Measurements from ENCODE around the gene FOXJ2. TPM values are rescaled to one million over a fixed set of nuclear protein-coding genes. Genes with fewer than 3 reads are reported as not detected.
"Not testable (repeated sequence)": the region's sequence is repeated elsewhere in the genome, so short reads cannot be mapped to it uniquely, and the experiment has no call there.

FOXJ2 gene
- total RNA-seq, 8 experiments from 2014 or later, result 4.5 to 12.8 (median 7.9) TPM

- 58 to 100% (median 84%) methylated on average over 3 to 4 of the region's 4 CpGs; no CpG with 5 or more reads in 2 of the 10 experiments for WGBS, 10 experiments
- H3K4me1 ChIP-seq (replicated peaks in 1 of 2); in situ Hi-C loops (cut with MboI; ENCODE audit: low pct_unique_long_range_greater_than_20kb in 2 of 9, low sequenced_read_pairs in 9 of 9, unreplicated experiment in 9 of 9); H3K4me3 ChIP-seq; ATAC-seq (replicated peaks in 6 of 8); H3K27ac ChIP-seq: not testable (repeated sequence)
Measured at GRCh38 chr12:8004897-8005296, 27.6 kb upstream of the FOXJ2 start.

- in situ Hi-C loops (cut with MboI; ENCODE audit: low pct_unique_long_range_greater_than_20kb in 2 of 9, low sequenced_read_pairs in 9 of 9, unreplicated experiment in 9 of 9), result no loop called here
- H3K4me3 ChIP-seq, result no peak overlapping the region
- no peaks in the 10 kb centered on the region for H3K4me1 ChIP-seq (replicated peaks in 1 of 2)
- H3K27ac ChIP-seq, result no peak overlapping the region
- no peak for ATAC-seq (replicated peaks in 6 of 8)
- 89 to 100% (median 94%) methylated on average over 2 to 7 of the region's 7 CpGs; no CpG with 5 or more reads in 4 of the 10 experiments for WGBS, 10 experiments
Measured at GRCh38 chr12:8011331-8011730, 21.2 kb upstream of the FOXJ2 start.

GRCh38 chr12:8012651-8013309 is 19.7 kb upstream of the FOXJ2 start:
- Histone ChIP-seq H3K4me1 (replicated peaks in 1 of 2) (no peaks in the 10 kb centered on the region), H3K4me3 (no peak overlapping the region), H3K27ac (no peak overlapping the region)
- no peak for ATAC-seq (replicated peaks in 6 of 8)
- in situ Hi-C loops (cut with MboI; ENCODE audit: low pct_unique_long_range_greater_than_20kb in 2 of 9, low sequenced_read_pairs in 9 of 9, unreplicated experiment in 9 of 9), result no loop called here
- 50 to 100% (median 83%) methylated on average over 2 to 7 of the region's 7 CpGs for WGBS, 10 experiments

- Histone ChIP-seq H3K27ac (no peak overlapping the region), H3K4me3 (no peak overlapping the region), H3K4me1 (replicated peaks in 1 of 2) (no peaks in the 10 kb centered on the region)
- WGBS, 10 experiments, result 10 to 93% (median 46%) methylated on average over 1 to 14 of the region's 18 CpGs; no CpG with 5 or more reads in 2 of the 10 experiments
- ATAC-seq (replicated peaks in 6 of 8), result no peak
- in situ Hi-C loops (cut with MboI; ENCODE audit: low pct_unique_long_range_greater_than_20kb in 2 of 9, low sequenced_read_pairs in 9 of 9, unreplicated experiment in 9 of 9), result no loop called here
Measured at GRCh38 chr12:8014836-8015235, 17.7 kb upstream of the FOXJ2 start.

- H3K27ac ChIP-seq; in situ Hi-C loops (cut with MboI; ENCODE audit: low pct_unique_long_range_greater_than_20kb in 2 of 9, low sequenced_read_pairs in 9 of 9, unreplicated experiment in 9 of 9); ATAC-seq (replicated peaks in 6 of 8); H3K4me1 ChIP-seq (replicated peaks in 1 of 2): not testable (repeated sequence)
- 20 to 67% (median 52%) methylated on average over 1 to 16 of the region's 16 CpGs; no CpG with 5 or more reads in 2 of the 10 experiments for WGBS, 10 experiments
- H3K4me3 ChIP-seq, result peak overlapping the region; percentile 16 to 31 (median 23)
Measured at GRCh38 chr12:8018213-8018612, 14.3 kb upstream of the FOXJ2 start.

- H3K4me1 ChIP-seq (replicated peaks in 1 of 2), result no peaks in the 10 kb centered on the region
- WGBS, 10 experiments, result 2 to 18% (median 7%) methylated on average over 3 to 27 of the region's 58 CpGs; no CpG with 5 or more reads in 3 of the 10 experiments
- H3K4me3 ChIP-seq, result peak overlapping the region; percentile 16 to 31 (median 23)
- no peak overlapping the region for H3K27ac ChIP-seq
- in situ Hi-C loops (cut with MboI; ENCODE audit: low pct_unique_long_range_greater_than_20kb in 2 of 9, low sequenced_read_pairs in 9 of 9, unreplicated experiment in 9 of 9), result no loop called here
- peak; percentile 35 to 82 (median 70) for ATAC-seq (replicated peaks in 6 of 8)
Measured at GRCh38 chr12:8018666-8019581, 13.6 kb upstream of the FOXJ2 start.

- Histone ChIP-seq H3K4me3 (peak overlapping the region; percentile 51 to 89 (median 82)), H3K4me1 (replicated peaks in 1 of 2) (peaks cover 2 to 3% of the 10 kb centered on the region in 2 donors), H3K27ac (peak overlapping the region; percentile 83 to 89)
- peak; percentile 95 to 98 (median 96) for ATAC-seq (replicated peaks in 6 of 8)
- 0 to 47% (median 0%) methylated on average over 1 to 15 of the region's 27 CpGs for WGBS, 10 experiments
- in situ Hi-C loops (cut with MboI; ENCODE audit: low pct_unique_long_range_greater_than_20kb in 2 of 9, low sequenced_read_pairs in 9 of 9, unreplicated experiment in 9 of 9), result no loop called here
Measured at GRCh38 chr12:8026291-8026900, 6.1 kb upstream of the FOXJ2 start.

- peak overlapping the region in 2 of 5 donors; percentile 51 to 82 for H3K4me3 ChIP-seq
- 13 to 100% (median 86%) methylated on average over 1 to 5 of the region's 5 CpGs; no CpG with 5 or more reads in 2 of the 10 experiments for WGBS, 10 experiments
- no peak overlapping the region for H3K27ac ChIP-seq
- no peak for ATAC-seq (replicated peaks in 6 of 8)
- peaks cover 2 to 3% of the 10 kb centered on the region in 2 donors for H3K4me1 ChIP-seq (replicated peaks in 1 of 2)
- in situ Hi-C loops (cut with MboI; ENCODE audit: low pct_unique_long_range_greater_than_20kb in 2 of 9, low sequenced_read_pairs in 9 of 9, unreplicated experiment in 9 of 9), result no loop called here
Measured at GRCh38 chr12:8027856-8028255, 4.7 kb upstream of the FOXJ2 start.

GRCh38 chr12:8028267-8028666 is 4.2 kb upstream of the FOXJ2 start:
- H3K27ac ChIP-seq, result no peak overlapping the region

GRCh38 chr12:8030189-8030588 is 2.3 kb upstream of the FOXJ2 start:
- no peak overlapping the region for H3K4me3 ChIP-seq
- 0 to 93% (median 74%) methylated on average over 1 to 3 of the region's 3 CpGs for WGBS, 10 experiments
- in situ Hi-C loops (cut with MboI; ENCODE audit: low pct_unique_long_range_greater_than_20kb in 2 of 9, low sequenced_read_pairs in 9 of 9, unreplicated experiment in 9 of 9), result no loop called here
- H3K4me1 ChIP-seq (replicated peaks in 1 of 2), result peaks cover 19 to 20% of the 10 kb centered on the region in 2 donors
- H3K27ac ChIP-seq, result no peak overlapping the region
- ATAC-seq (replicated peaks in 6 of 8), result no peak

More at GRCh38 chr12:8028267-8028666, 4.2 kb upstream of the FOXJ2 start:
- in situ Hi-C loops (cut with MboI; ENCODE audit: low pct_unique_long_range_greater_than_20kb in 2 of 9, low sequenced_read_pairs in 9 of 9, unreplicated experiment in 9 of 9), result no loop called here
- Histone ChIP-seq H3K4me3 (no peak overlapping the region), H3K4me1 (replicated peaks in 1 of 2) (peaks cover 3% of the 10 kb centered on the region in 2 donors)
- no peak for ATAC-seq (replicated peaks in 6 of 8)
- WGBS, 10 experiments, result 94 to 100% (median 97%) methylated on average over 4 to 15 of the region's 15 CpGs; no CpG with 5 or more reads in 1 of the 10 experiments

GRCh38 chr12:8031017-8031416 is 1.5 kb upstream of the FOXJ2 start:
- H3K4me3 ChIP-seq; ATAC-seq (replicated peaks in 6 of 8); in situ Hi-C loops (cut with MboI; ENCODE audit: low pct_unique_long_range_greater_than_20kb in 2 of 9, low sequenced_read_pairs in 9 of 9, unreplicated experiment in 9 of 9); H3K27ac ChIP-seq: not testable (repeated sequence)
- H3K4me1 ChIP-seq (replicated peaks in 1 of 2), result peaks cover 20 to 22% of the 10 kb centered on the region in 2 donors
- 93 to 100% (median 96%) methylated on average over 2 to 23 of the region's 23 CpGs; no CpG with 5 or more reads in 4 of the 10 experiments for WGBS, 10 experiments

GRCh38 chr12:8031872-8032241 is 659 bp upstream of the FOXJ2 start:
- Histone ChIP-seq H3K27ac (no peak overlapping the region), H3K4me1 (replicated peaks in 1 of 2) (peaks cover 20 to 22% of the 10 kb centered on the region in 2 donors), H3K4me3 (peak overlapping the region; percentile 60 to 87 (median 79))
- in situ Hi-C loops (cut with MboI; ENCODE audit: low pct_unique_long_range_greater_than_20kb in 2 of 9, low sequenced_read_pairs in 9 of 9, unreplicated experiment in 9 of 9), result no loop called here
- 0 to 80% (median 44%) methylated on average over 1 to 5 of the region's 5 CpGs; no CpG with 5 or more reads in 1 of the 10 experiments for WGBS, 10 experiments
- no peak for ATAC-seq (replicated peaks in 6 of 8)
